Adrenal gland (tissue), 12 donors: ENCODE measurements around the gene MAP4K3. TPM values are rescaled to one million over a fixed set of nuclear protein-coding genes. Genes with fewer than 3 reads are reported as not detected.

Experiments used
- DNase-seq, 7 donors: peaks; one replicate each; pipeline ENCODE4 v3.0.0-alpha.2; 2019 to 2020
- H3K27ac ChIP-seq, 5 donors: fragments of 200-600 bp; sonication (generic) in 4 of 5; 1 replicate in 3 of 5; 2 replicates in 2 of 5; pipeline versions ENCODE4 v1.5.1 to v1.8.0; 2016 to 2020; ENCODE audit warnings: mild to moderate bottlenecking in 1 of 5
- H3K27me3 ChIP-seq: fragments of 200-600 bp; 2 replicates; pipeline ENCODE4 v1.8.0; 2021
- H3K36me3 ChIP-seq, 2 donors: fragments of 200-600 bp; replicated peaks in 1 of 2; 1 replicate in 1 of 2; 2 replicates in 1 of 2; pipeline versions ENCODE4 v1.5.1 to v1.8.0; 2018 to 2022
- H3K4me1 ChIP-seq, 2 donors: fragments of 200-600 bp; replicated peaks in 1 of 2; 1 replicate in 1 of 2; 2 replicates in 1 of 2; pipeline versions ENCODE4 v1.5.1 to v1.8.0; 2018 to 2021
- H3K4me3 ChIP-seq, 4 donors: fragments of 200-600 bp; sonication (generic) in 3 of 4; one replicate each; pipeline ENCODE4 v1.5.1; 2016 to 2018
- H3K9me3 ChIP-seq, 3 donors: fragments of 200-600 bp; sonication (generic) in 1 of 3; replicated peaks in 1 of 3; 1 replicate in 2 of 3; 2 replicates in 1 of 3; pipeline versions ENCODE4 v1.5.1 to v1.8.0; 2016 to 2021
- POLR2A ChIP-seq, 2 donors: fragments of 450-650 bp; IDR thresholded peaks; one replicate each; pipeline ENCODE4 v1.6.1; 2017; ENCODE audit warnings: antibody characterized with exemption in 2 of 2, mild to moderate bottlenecking in 2 of 2, moderate library complexity in 1 of 2
- WGBS, 4 donors: extraction: QIAGEN DNeasy Blood & Tissue Kit in 2 of 4; methylation state at CpG; one replicate each; pipeline versions ENCODE4 v1.1.5 to v1.1.7; 2013 to 2017; 5-methylcytosine and 5-hydroxymethylcytosine counted together
- intact Hi-C, 2 donors: fragments of 100-400 bp; cut with DNase I; formaldehyde crosslinking; loops; one replicate each; pipeline versions ENCODE4 v1.14.1 to v1.15.0; 2022 to 2023
- polyA plus RNA-seq, 3 donors: library from polyadenylated mRNA; stranded (reverse); fragments of 200-250 nt in 2 of 3; fragments of 350-450 nt in 1 of 3; fragmentation: Illumina TruSeq in 1 of 3; extraction: RNeasy Lipid Tissue Mini Kit (QIAGEN cat#74804) in 1 of 3; gene quantifications; one replicate each; pipeline ENCODE4 v1.2.3, GENCODE V29; 2013 to 2014
- total RNA-seq, 9 donors: library from RNA; depleted of rRNA in 4 of 9; stranded (reverse); fragments of >200 nt in 4 of 9; fragments of 120-200 nt in 1 of 9; fragmentation: NEBNext Ultra II Directional in 1 of 9; extraction: Animal tissue kit (Norgen Biotek cat#: 25700) in 1 of 9; gene quantifications; one replicate each; pipeline versions ENCODE4 v1.1.0 to v1.2.4, GENCODE V29; 2013 to 2023
- TF ChIP-seq, protein P1 (sequence below), 6 experiments: fragments of 450-650 bp in 4 of 6; fragments of 200-600 bp in 2 of 6; sonication (generic) in 1 of 6; IDR thresholded peaks; 1 replicate in 5 of 6; 2 replicates in 1 of 6; pipeline versions ENCODE4 v1.5.1 to v1.8.0; 2016 to 2021; ENCODE audit warnings: antibody characterized with exemption in 6 of 6, mild to moderate bottlenecking in 2 of 6, moderate library complexity in 1 of 6
- donor health status: healthy with polysubstance abuse.
- donor health status: Bipolar disorder and iron deficiency.
- donor health status: DM: yes; HTN: yes; CAD: no.
- donor health status: DM: no; HTN: no; CAD: no.
- donor health status: DM: no; HTN: no; CAD: no.
- donor health status: DM: yes; HTN: yes; CAD: no.

MAP4K3 gene
- total and polyA plus RNA-seq, 12 donors = 15.4 to 79.7 (median 38.8) TPM

DNA sequence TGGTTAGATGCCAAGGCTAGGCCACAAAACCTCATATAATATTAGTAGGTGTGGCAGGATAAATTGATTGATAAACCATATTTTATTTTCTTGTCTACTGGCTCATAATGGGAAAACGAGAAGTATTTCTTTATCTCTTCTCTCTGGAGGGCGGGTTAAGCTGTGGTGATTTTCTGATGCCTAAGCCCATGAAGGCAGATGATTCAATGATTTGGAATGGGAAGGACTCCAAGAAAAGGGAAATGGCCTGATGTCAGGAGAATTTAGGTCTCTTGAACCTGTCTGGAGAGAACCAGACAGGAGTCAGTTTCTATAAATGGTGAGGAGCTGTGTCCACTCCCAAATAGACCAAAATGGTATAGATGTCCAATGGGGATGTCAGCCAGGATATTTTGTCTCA, 18.7 kb upstream of the MAP4K3 start:
- Histone ChIP-seq H3K36me3 (peaks cover 0 to 8% of the 10 kb centered on the region in 2 donors), H3K9me3 (peaks cover 0 to 4% (median 0%) of the 10 kb centered on the region in 3 donors), H3K4me3 (no peak overlapping the region), H3K27ac (no peak overlapping the region), H3K4me1 (peaks cover 0 to 3% of the 10 kb centered on the region in 2 donors), H3K27me3 (no peaks in the 10 kb centered on the region)
- WGBS, 4 donors = 82 to 97% (median 91%) methylated on average over 2 of the region's 2 CpGs
- no peak for TF ChIP-seq POLR2A (IDR thresholded peaks at IDR 0.05)
- TF ChIP-seq, protein P1, sequence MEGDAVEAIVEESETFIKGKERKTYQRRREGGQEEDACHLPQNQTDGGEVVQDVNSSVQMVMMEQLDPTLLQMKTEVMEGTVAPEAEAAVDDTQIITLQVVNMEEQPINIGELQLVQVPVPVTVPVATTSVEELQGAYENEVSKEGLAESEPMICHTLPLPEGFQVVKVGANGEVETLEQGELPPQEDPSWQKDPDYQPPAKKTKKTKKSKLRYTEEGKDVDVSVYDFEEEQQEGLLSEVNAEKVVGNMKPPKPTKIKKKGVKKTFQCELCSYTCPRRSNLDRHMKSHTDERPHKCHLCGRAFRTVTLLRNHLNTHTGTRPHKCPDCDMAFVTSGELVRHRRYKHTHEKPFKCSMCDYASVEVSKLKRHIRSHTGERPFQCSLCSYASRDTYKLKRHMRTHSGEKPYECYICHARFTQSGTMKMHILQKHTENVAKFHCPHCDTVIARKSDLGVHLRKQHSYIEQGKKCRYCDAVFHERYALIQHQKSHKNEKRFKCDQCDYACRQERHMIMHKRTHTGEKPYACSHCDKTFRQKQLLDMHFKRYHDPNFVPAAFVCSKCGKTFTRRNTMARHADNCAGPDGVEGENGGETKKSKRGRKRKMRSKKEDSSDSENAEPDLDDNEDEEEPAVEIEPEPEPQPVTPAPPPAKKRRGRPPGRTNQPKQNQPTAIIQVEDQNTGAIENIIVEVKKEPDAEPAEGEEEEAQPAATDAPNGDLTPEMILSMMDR (IDR thresholded peaks at IDR 0.05) = no peak
- intact Hi-C loops = no loop called here
- no peak for DNase-seq

DNA sequence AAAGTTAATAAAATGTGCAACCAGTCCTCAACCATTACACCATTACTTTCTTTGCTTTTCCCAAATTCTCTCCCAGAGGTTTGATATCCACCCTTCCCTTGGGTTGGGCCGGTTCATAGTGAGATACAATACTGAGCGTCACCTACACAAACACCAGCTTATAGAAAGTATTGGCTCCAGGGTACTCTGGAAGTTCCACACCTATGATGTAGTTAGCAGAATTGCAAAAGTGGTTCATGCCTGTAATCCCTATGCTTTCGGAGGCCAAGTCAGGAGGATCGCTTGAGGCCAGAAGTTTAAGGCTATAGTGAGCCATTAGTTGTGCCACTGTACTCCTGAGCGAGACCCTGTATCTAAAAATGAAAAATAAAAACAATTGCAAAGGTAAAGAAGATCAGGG, 15.3 kb upstream of the MAP4K3 start:
- Histone ChIP-seq H3K27me3 (no peaks in the 10 kb centered on the region), H3K36me3 (peaks cover 0 to 8% of the 10 kb centered on the region in 2 donors), H3K4me3 (no peak overlapping the region), H3K4me1 (peaks cover 0 to 3% of the 10 kb centered on the region in 2 donors), H3K9me3 (no peaks in the 10 kb centered on the region), H3K27ac (no peak overlapping the region)
- no peak for DNase-seq
- no peak for TF ChIP-seq POLR2A (IDR thresholded peaks at IDR 0.05)
- TF ChIP-seq, protein P1 (IDR thresholded peaks at IDR 0.05) = no peak
- 96 to 99% (median 98%) methylated on average over 5 of the region's 5 CpGs for WGBS, 4 donors
- intact Hi-C loops = no loop called here

DNA sequence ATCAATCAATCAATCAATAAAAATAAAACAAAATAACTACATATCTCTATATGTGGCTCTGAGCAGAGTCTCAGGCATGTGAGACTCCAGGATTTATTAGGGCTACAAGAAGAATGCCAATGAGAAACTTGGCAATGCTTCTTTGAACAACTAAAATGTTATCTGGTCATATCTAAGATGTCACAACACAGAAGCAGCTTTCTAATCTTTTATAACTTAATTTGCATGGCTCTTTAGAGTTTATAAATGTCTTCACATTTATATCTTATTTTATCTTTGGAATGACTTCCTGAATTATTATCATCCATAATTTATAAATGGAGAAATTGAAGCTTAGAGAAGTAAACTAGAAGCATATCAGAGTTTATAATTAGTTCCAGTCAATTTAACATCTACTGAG, 14.9 kb upstream of the MAP4K3 start:
- no peaks in the 10 kb centered on the region for H3K9me3 ChIP-seq
- DNase-seq = no peak
- intact Hi-C loops = no loop called here

DNA sequence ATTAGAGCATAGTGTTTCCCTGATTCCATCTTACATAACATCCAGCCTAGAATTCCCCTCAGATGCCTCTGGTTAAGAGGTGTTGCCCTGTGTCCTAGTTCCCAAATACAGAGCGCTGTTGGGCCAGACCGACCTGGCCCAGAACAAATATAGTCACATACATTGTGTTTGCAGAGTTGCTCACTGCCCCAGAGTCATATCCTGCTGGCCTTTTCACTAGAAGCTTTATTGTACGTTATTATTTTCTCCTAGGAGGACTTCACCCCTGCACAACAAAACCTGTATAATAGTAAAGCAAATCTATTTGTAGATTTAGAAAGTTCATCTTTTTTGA, 11.1 kb upstream of the MAP4K3 start:
- Histone ChIP-seq H3K4me1 (peaks cover 0 to 3% of the 10 kb centered on the region in 2 donors), H3K4me3 (no peak overlapping the region), H3K36me3 (no peaks in the 10 kb centered on the region), H3K9me3 (no peaks in the 10 kb centered on the region), H3K27me3 (no peaks in the 10 kb centered on the region), H3K27ac (no peak overlapping the region)
- no peak for TF ChIP-seq POLR2A (IDR thresholded peaks at IDR 0.05)
- TF ChIP-seq, protein P1 (IDR thresholded peaks at IDR 0.05) = no peak
- intact Hi-C loops = no loop called here
- WGBS, 4 donors = 94 to 100% (median 96%) methylated on average over 3 of the region's 3 CpGs
- no peak for DNase-seq

More for the DNA sequence above, 14.9 kb upstream of the MAP4K3 start:
- H3K4me1 ChIP-seq = peaks cover 0 to 3% of the 10 kb centered on the region in 2 donors
- TF ChIP-seq, protein P1 (IDR thresholded peaks at IDR 0.05) = no peak
- TF ChIP-seq POLR2A (IDR thresholded peaks at IDR 0.05) = no peak
- peaks cover 0 to 8% of the 10 kb centered on the region in 2 donors for H3K36me3 ChIP-seq
- no peak overlapping the region for H3K4me3 ChIP-seq
- no peaks in the 10 kb centered on the region for H3K27me3 ChIP-seq
- no peak overlapping the region for H3K27ac ChIP-seq
